GM19438 (cell line): ENCODE data around the gene ATF5.
"Not testable (repeated sequence)": the region's sequence is repeated elsewhere in the genome, so short reads cannot be mapped to it uniquely, and the experiment has no call there.

Experiments used
- ATAC-seq: cut with Tn5 transposase; IDR thresholded peaks from one replicate; pipeline ENCODE4 v1.9.1; 2021; ENCODE audit warnings: low read depth; ENCODE audit not compliant: unreplicated experiment

Gene ATF5

DNA sequence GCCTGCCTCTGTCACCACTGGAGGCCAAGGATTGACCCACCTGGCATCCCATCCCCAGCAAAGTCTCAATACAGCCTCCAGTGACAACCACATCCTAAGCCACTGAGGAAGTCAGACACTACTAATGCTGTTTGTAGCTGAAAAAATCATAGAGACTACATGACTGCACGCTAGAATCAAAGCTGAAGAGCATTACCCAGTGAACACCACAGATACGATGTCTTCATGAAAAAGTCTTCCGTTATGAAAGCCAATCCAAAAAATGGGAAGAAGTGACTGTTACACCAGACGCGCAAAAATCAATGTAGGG, 11.4 kb downstream of the ATF5 start:
- ATAC-seq = no peak

DNA sequence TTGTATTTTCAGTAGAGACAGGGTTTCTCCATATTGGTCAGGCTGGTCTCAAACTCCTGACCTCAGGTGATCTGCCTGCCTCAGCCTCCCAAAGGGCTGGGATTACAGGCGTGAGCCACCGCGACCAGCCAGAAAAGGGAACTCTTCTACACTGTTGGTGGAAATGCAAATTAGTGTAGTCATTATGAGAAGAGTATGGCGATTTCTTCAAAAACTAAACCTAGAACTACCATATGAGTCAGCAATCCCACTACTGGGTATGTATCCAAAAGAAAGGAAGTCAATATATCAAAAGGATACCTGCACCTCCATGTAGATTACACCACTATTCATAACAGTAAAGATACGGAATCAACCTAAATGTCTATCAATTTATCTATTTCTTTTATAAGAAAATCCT, 15.6 kb downstream of the ATF5 start:
- ATAC-seq = peak; percentile 62

DNA sequence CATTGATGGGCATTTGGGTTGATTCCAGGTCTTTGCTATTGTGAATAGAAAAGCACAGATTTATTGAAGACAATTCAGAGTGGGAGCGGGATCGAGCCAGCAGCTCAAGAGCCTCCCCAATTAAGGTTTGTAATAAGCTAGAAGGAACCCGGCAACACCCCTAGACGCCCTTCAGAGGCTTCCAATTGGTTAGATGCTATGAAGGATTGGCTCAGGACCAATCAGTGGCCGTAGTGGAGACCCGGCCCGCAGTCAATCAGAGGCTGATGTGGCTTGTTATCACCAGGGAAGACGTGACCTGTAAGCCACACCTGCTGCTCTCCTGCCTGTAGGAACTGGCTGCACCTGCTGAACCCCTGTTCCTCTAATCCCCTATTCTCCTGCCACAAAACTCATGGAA, 17.4 kb downstream of the ATF5 start:
- ATAC-seq = no peak

DNA sequence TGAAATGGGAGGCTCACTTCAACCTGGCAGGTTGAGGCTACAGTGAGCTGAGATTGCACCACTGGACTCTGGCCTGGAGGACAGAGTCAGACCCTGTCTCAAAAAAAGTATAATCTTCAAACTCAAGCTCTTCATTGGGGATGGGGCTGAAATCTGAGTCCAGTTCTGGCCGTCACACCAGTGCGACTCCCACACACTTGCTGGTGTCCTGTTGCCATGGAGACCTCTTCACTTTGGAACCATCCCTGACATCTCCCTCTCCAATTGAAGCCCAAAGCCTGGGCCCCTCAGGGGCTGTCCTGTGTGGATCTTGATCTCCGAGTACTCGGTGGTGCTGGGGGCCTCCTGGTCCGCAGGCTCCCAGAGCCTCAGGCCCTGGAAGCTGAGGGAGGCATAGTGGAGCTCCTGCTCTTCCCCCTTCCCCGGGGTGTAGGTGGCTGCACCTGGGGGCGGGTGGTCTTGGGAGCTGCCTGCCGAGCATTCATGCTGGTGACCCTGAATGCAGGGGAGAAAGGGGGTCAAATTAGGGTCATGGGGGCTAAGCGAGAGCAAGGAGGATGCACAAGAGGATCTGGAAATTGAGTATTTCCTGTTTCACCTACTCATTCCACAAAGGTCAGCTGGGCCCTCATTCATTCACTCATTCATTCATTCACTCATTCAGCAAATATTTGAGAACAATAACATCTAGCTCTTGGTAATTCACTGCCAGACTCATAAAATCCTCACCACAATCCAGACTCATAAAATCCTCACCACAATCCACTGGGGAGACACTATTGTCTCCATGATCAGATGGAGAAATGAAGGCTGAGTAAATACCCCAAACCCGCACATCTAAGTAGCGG, 21.0 kb downstream of the ATF5 start:
- ATAC-seq = no peak

DNA sequence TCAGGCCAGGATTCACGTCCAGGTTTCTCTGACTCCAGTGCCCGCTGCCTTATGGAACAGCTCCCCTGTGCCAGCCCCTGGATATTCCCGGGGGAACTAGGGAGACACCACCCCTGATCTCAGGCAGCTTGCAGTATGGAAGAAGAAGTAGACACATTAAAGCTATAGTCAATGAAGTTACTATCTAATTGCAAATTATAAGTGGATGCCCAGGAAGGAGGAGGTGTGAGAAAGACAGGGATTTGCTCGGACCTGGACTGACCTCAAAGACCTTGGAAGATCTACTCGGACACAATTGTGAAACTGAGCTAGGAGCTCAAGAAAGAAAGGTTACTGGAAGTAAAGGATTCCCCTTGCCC, 21.6 kb downstream of the ATF5 start:
- ATAC-seq = no peak

DNA sequence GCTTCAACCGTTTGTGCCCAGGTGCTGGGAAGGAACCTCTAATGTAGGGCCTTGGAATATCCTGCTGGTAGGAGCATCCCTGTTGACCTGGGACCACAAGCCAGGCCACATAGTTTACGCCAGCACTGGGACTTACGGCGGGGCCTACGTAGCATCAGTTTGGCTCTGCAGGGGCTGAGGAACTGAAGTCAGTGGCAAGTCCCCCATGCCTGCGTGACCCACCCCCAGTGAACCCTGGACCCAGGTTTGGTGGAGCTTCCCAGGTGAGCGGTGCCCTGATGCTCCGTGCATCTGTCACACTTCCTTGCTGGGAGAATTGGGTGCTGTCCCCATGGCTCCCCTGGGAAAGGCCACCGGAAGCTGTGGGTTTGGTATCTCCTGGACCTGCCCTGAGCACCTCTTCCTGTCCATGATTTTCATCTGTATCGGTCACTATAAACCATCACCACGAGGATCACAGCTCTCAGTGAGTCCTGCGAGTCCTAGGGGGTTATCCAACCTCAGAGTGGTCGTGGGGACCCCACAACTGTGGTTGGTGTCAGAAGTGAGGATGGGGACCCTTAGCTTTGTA, 22.0 kb downstream of the ATF5 start:
- ATAC-seq = no peak

DNA sequence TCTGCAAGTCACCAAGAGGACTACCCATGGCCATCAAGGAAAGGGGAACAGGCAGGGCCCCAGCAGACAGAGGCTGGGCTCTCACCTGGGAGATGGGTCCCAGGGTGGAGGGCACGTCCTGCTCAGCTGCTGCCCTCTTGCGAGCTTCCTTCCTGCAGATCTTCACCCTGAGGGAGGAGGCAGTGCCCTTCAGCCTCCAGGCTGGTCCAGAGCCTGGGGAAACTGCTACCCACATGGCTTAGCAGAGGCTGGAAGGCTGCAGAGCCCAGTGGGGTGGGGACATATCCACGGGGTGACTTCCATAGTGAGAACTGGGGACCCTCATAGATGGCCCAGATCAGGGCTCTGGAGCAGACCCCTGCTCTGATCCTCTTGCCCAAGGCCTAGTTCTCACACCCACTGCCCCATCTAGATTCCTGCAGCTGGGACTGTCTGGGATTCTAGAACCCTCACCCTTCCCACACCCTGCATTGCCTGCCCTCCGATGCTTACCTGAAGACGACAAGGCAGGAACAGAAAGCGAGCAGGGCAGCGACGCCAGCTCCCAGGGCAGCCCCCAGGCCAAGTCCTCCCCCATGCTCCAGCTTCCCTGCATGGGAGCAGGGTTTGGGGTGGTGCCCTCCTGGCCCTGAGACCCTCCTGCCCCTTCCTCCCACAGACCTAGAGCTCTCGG, 22.9 kb downstream of the ATF5 start:
- no peak for ATAC-seq

DNA sequence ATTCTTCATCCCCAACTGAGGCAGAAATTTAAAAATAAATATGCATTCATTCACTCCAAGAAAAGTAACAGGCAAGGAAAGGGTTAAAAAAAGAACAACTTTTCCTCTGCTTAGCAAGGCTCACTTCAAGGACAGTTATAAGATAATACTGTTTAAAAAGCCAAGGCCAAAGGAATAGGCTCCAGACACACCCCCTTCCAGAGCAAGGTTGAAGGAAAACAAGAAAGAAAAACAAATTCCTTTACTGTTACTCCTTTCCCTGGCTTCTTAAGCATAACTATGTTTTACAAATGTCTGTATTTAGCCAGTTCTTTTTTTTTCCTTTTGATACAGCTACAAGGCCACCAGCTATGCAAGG, 23.5 kb downstream of the ATF5 start:
- no peak for ATAC-seq

DNA sequence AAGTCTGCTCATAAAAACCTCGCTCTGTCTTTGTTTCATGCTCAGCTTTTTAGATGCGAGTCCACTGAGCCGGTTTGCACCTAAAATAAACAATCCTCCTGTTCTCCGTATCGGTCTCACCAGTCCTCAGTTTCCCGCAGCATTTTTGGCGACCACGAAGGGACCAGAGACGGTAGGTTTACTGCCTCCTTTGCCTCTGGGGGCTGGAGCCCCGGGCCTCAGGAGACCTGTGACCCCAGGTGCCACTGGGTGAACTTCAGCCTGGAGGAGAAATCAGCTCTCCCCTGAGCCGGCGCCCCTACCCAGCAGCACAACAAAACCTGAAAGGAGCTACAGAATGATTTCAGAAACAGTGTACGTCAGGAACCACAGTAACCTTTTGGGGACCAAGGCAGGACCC, 23.9 kb downstream of the ATF5 start:
- ATAC-seq = no peak

DNA sequence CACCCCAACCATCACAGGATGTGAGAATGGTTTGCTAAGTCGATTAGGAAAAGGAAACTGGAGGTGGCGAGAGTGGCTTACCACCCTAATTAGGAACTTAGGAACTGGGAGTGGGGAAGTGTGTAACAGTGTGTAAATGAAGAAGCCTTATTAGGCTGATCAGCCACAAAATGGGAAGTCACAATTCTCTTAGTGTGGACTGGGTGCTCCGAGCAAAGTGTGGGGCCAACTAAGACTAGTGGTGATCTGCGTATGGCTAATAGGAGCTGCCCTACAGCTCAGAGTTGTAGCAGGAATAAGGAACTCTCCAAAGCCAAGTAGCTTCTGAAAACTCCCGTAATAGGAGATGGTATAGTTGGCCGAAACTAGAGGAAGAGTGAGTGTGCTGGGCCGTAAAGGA, 24.4 kb downstream of the ATF5 start:
- ATAC-seq = no peak

DNA sequence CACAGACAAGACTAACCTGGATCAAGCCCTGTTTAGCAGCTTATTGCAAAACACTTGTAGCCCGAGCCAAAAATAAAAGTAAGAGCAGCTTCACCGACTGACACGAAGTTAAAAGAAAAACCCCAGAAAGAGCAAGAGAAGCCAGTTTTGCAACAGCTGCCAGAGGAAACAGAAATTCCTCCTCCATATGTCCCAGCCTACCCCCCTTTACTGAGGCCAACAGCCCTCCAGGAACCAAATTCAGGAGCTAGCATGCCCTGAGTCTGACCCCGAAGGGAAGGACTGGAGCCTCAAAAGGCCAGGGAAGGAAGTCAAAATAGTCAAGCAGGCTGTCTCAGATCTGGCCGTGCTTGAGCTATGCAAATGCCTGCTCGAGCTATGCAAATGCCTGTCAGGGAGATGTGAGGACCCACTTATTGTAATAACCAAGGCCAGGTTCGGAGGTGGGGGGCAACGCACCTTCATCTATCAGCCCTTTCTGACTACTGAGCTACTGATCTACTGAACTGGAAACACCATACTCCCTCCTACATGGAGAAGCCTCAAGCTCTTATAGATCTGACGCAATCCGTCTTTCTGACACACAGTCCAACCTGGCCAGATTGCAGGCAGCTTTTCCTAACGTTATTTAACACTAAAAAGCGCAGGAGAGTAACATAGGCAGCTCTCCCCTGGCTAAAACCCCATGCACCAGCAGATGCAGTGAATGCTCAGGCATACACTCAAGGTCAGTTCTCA, 25.3 kb downstream of the ATF5 start:
- no peak for ATAC-seq

DNA sequence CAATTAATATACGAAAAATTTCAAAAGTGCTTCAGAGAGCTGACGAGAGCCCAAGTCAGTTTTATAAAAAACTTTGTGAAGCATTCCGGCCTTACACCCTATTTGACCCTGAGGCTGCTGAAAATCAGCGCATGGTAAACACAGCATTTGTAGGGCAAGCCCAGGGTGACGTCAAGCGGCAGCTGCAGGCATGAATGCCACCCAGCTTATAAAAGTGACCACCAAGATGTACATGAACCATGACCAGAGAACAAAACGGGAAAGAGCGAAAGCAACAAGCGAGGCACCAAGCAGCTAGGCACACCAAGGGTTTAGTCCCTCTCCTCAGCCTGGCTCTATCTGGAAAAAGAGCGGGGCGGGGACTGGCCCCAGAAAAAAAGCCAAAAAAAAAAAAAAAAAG, 25.9 kb downstream of the ATF5 start:
- ATAC-seq = no peak

DNA sequence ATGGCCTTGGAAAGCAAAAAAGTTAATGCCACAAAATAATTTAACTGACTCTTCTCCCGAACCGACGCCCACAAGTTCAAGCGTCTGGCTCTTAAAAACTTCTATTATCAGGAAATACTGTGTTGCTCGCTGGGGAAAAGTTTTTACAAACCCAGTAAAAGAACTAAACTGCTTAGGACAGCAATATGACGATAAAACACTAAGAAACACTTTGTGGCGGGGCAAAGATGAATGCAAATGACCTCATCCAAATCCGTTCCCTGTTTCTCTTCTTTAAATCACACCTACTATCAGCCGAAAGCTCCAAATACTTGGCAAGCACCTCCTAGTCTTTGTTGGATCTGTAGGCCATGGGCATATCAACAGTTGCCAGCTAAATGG, 27.1 kb downstream of the ATF5 start:
- ATAC-seq = no peak

DNA sequence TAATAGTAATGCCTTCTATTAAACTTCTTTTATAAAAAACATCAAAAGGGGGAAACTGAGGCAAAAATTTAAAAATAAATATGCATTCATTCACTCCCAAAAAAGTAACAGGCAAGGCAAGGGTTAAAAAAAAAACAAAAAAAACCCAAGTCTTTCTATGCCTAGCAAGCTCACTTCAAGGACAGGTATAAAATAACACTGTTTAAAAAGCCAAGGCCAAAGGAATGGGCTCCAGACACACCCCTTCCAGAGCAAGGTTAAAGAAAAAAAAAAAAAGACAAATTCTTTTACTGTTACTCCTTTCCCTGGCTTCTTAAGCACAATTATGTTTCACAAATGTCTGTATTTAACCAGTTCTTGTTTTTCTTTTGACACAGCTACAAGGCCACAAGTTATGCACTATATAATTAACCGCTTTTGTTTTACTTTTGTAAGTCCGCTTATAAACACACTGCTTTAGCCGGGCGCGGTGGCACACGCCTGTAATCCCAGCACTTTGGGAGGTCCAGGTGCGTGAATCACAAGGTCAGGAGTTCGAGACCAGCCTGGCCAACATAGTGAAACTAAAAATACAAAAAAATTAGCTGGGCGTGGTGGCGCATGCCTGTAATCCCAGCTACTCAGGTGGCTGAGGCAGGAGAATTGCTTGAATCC, 28.4 kb downstream of the ATF5 start:
- ATAC-seq = no peak

DNA sequence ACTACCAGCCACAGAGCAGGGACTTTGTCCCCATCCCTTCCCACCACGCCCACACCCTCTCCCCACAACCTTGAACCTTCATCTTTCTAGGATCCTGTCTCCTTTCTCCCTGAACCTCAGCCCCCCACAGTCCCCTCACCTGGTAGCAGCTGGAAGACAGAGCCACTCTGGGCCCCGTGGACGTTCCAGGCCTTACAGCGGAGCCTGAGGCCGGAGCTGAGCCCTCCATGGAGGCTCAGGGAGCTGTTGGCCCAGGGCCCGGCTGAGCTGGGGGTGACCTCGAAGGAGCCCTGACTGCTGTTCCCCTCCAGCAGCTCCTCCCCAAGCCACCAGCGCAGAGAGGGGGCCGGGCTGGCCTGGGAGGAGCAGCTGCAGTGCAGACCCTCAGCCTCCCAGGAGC, 29.1 kb downstream of the ATF5 start:
- ATAC-seq = not testable (repeated sequence)

DNA sequence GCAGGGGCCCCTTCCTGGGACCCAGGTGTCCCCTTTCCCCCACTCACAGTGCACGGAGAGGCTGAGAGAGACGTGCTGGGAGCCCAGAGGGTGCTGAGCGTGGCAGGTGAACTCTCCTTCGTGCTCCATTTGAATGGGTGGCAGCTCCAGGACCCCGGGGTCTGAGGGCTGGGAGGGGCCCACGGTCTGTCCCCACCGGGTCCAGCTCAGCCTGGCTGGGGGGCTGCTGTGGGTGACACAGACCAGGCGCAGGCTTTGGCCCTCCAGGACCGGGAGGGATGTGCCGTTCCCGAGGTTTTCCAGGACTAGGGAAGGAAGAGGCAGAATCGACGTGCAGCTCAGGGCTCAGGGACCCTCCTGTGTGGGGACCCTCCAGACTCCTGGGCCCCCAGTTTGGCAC, 29.6 kb downstream of the ATF5 start:
- not testable (repeated sequence) for ATAC-seq

DNA sequence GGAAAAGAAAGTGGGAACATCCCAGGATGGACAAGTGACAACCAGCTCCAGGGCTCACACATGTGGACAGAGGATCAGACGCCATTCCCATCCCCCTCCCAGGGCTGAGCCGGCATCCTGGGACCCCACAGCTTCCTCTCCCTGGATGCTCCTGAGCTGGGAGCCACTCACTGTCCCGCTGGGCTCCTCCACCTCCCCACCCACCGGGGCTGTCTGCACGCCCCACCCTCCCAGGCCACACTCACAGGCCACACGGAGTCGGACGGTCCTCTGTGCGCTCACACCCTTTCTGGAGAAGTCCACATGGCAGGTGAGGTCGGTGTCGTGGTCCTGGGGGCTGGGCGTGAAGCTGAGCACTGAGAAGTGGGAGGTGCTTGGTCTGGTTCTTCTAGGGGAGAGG, 30.9 kb downstream of the ATF5 start:
- not testable (repeated sequence) for ATAC-seq

DNA sequence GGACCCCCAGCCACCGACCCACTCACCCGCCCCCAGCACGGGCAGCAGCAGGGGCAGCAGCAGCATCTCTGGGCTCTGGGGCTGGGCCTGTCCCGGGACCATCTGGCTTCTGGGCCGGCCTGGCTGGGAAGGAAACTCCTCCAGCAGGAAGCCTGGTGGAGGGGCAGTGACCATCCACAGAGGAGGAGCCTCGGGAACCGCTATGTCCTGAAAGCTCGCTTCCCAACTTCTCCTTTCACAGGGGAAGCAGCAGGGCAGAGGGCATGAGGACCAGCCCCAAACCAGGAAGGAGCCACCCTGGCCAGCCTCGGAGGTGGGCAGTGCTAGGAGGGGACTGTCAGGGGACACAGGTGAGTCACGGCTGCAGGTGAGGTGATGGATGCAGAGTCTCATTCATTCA, 32.0 kb downstream of the ATF5 start, which contains the start of gene SIGLEC11:
SIGLEC11 (minus strand) TSS at position 193 of the 400 bp plus-strand sequence; CDS start at position 102, 91 bp downstream.
- ATAC-seq = not testable (repeated sequence)

DNA sequence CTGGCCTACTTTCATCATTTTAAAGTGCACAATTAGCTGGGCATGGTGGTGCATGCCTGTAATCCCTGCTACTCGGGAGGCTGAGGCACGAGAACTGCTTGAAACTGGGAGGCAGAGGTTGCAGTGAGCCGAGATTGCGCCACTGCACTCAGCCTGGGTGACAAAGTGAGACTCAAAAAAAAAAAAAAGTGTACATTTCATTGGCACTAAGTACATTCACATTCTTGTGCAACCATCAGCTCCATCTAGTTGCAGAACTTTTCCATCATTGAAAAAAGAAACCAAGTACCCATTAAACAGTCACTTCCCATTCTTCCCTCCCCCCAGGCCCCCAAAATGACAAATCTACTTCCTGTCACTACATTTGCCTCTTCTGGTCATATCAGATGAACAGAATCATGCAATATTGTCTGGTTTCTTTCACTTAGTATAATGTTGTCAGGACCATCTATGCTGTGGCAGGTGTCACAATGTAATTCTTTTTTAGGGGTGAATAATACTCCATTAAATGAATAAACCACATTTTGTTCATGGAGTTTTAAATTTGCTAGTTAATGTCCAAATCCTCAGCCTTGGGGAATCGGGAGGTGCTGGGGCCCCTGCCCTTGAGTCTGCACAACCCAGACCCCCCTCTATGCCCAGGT, 39.4 kb downstream of the ATF5 start:
- no peak for ATAC-seq

DNA sequence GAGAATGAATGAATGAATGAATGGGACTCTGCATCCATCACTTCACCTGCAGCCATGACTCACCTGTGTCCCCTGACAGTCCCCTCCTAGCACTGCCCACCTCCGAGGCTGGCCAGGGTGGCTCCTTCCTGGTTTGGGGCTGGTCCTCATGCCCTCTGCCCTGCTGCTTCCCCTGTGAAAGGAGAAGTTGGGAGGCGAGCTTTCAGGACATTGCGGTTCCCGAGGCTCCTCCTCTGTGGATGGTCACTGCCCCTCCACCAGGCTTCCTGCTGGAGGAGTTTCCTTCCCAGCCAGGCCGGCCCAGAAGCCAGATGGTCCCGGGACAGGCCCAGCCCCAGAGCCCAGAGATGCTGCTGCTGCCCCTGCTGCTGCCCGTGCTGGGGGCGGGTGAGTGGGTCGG, 40.4 kb downstream of the ATF5 start:
- ATAC-seq = not testable (repeated sequence)
